ENCODE data around the gene ACTN4. TPM values are rescaled to one million over a fixed set of nuclear protein-coding genes. Genes with fewer than 3 reads are reported as not detected.
"Not testable (repeated sequence)": the region's sequence is repeated elsewhere in the genome, so short reads cannot be mapped to it uniquely, and the experiment has no call there.

Gene ACTN4
- total RNA-seq, 1 experiment from 2014 or later = 3,297 TPM

DNA sequence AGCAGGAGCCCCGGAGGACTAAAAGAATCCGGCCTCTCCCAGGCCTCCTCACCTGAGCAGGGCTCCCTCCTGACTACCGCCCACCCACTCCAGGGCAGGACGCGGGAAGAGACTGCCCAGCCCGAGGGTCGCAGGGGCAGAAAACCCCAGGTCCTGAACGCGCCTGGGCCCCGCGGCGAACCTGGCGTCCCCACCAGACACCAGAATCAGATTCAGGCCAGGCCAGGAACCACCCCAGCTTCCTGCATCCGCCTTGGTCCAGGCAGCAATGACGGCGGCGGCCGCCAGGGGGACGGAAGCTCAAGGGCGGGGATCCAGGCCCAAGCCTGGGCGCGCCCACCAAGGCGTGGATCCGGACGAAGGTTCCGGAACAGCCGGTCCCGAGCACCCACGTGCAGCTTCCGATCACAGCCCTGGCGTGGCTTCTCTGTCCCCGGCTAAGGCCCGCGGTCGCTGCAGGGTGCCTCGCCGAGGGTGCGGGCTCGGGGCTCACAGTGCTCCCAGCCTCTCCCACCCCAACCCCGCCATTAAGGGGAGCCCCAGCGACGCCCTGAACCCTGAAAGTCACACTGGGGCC, 122.3 kb downstream of the ACTN4 start:
- Histone ChIP-seq H3K36me3 (ENCODE audit: control insufficient read depth, insufficient read depth, low read length) (no peaks in the 10 kb centered on the region), H3K27me3 (ENCODE audit: control insufficient read depth, insufficient read depth, low read length) (no peaks in the 10 kb centered on the region), H3K4me3 (ENCODE audit: low read depth in 2 of 2, low read length in 2 of 2) (no peak overlapping the region), H3K27ac (ENCODE audit: low read length) (peak overlapping the region; percentile 48; the same call in 1 of the 2 replicates), H3K4me1 (ENCODE audit: control insufficient read depth, insufficient read depth, low read length) (peaks cover 4% of the 10 kb centered on the region; the same call in 1 of the 2 replicates), H3K9me3 (ENCODE audit: control insufficient read depth, insufficient read depth, low read depth, low read length) (no peaks in the 10 kb centered on the region)
- ATAC-seq = peak; percentile 62
- DNase-seq (ENCODE audit: low read depth, low spot score) = no peak
- TF ChIP-seq SIN3A (IDR thresholded peaks at IDR 0.05; ENCODE audit: borderline replicate concordance, insufficient read depth, low read depth, low read length) (no peak), TCF7L2 (IDR thresholded peaks at IDR 0.05; ENCODE audit: low read depth, low read length) (no peak), POLR2AphosphoS5 (IDR thresholded peaks at IDR 0.05; ENCODE audit: low read depth, low read length) (0 out of 2 replicates have a peak, but pooled peaks have one; percentile 29)
- TF ChIP-seq, protein P1, sequence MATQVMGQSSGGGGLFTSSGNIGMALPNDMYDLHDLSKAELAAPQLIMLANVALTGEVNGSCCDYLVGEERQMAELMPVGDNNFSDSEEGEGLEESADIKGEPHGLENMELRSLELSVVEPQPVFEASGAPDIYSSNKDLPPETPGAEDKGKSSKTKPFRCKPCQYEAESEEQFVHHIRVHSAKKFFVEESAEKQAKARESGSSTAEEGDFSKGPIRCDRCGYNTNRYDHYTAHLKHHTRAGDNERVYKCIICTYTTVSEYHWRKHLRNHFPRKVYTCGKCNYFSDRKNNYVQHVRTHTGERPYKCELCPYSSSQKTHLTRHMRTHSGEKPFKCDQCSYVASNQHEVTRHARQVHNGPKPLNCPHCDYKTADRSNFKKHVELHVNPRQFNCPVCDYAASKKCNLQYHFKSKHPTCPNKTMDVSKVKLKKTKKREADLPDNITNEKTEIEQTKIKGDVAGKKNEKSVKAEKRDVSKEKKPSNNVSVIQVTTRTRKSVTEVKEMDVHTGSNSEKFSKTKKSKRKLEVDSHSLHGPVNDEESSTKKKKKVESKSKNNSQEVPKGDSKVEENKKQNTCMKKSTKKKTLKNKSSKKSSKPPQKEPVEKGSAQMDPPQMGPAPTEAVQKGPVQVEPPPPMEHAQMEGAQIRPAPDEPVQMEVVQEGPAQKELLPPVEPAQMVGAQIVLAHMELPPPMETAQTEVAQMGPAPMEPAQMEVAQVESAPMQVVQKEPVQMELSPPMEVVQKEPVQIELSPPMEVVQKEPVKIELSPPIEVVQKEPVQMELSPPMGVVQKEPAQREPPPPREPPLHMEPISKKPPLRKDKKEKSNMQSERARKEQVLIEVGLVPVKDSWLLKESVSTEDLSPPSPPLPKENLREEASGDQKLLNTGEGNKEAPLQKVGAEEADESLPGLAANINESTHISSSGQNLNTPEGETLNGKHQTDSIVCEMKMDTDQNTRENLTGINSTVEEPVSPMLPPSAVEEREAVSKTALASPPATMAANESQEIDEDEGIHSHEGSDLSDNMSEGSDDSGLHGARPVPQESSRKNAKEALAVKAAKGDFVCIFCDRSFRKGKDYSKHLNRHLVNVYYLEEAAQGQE (IDR thresholded peaks at IDR 0.05; ENCODE audit: insufficient read depth in 1 of 2, low read depth in 2 of 2, low read length in 1 of 2) = 0 out of 4 replicates have a peak, but pooled peaks of 1 of the 2 experiments have one; percentile 45
- ChIA-PET POLR2A (no interaction called here), CTCF (interaction anchor here (0.5 to 1.5 kb wide), 17 partner anchors 8 to 309 kb away, joined by 3 to 27 read pairs (median 4); no protein-coding TSS in a partner anchor)
- in situ Hi-C loops (cut with HindIII; ENCODE audit: low pct_unique_long_range_greater_than_20kb, low sequenced_read_pairs) = loop anchor here (5.0 to 10.0 kb wide), 3 partner anchors 68 to 242 kb away; partner anchors contain the start of genes MRPS12 and SARS2
- BruUV-seq (replicated peaks) = no TSS peak
- intact Hi-C loops (cut with micrococcal nuclease; ENCODE audit: unreplicated experiment) = no loop called here

- CTCF ChIA-PET = interaction anchor here (0.5 to 1.5 kb wide), 11 partner anchors 12 to 308 kb away, joined by 3 to 27 read pairs (median 4); no protein-coding TSS in a partner anchor
- ATAC-seq = peak; percentile 3; the same call in 1 of the 2 replicates
Measured at GRCh38 chr19:38770228-38770948, 122.9 kb downstream of the ACTN4 start.

GRCh38 chr19:38770949-38771275, 123.5 kb downstream of the ACTN4 start:
- intact Hi-C loops (cut with micrococcal nuclease; ENCODE audit: unreplicated experiment); DNase-seq (ENCODE audit: low read depth, low spot score); BruUV-seq (replicated peaks): not testable (repeated sequence)

More at GRCh38 chr19:38770228-38770948, 122.9 kb downstream of the ACTN4 start:
- in situ Hi-C loops (cut with HindIII; ENCODE audit: low pct_unique_long_range_greater_than_20kb, low sequenced_read_pairs) = loop anchor here (10.0 kb wide), 1 partner anchor 164 kb away; the partner anchor contains the start of genes MRPS12 and SARS2
- H3K27ac ChIP-seq (ENCODE audit: low read length) = 0 out of 2 replicates have a peak overlapping the region, but pooled peaks have one; percentile 3
- H3K4me3 ChIP-seq (ENCODE audit: low read depth in 2 of 2, low read length in 2 of 2); DNase-seq (ENCODE audit: low read depth, low spot score); BruUV-seq (replicated peaks); POLR2A ChIA-PET; H3K4me1 ChIP-seq (ENCODE audit: control insufficient read depth, insufficient read depth, low read length); H3K27me3 ChIP-seq (ENCODE audit: control insufficient read depth, insufficient read depth, low read length); H3K9me3 ChIP-seq (ENCODE audit: control insufficient read depth, insufficient read depth, low read depth, low read length); intact Hi-C loops (cut with micrococcal nuclease; ENCODE audit: unreplicated experiment); H3K36me3 ChIP-seq (ENCODE audit: control insufficient read depth, insufficient read depth, low read length): not testable (repeated sequence)

GRCh38 chr19:38771569-38771968, 124.1 kb downstream of the ACTN4 start:
- ATAC-seq = peak; percentile 82
- H3K9me3 ChIP-seq (ENCODE audit: control insufficient read depth, insufficient read depth, low read depth, low read length); H3K4me3 ChIP-seq (ENCODE audit: low read depth in 2 of 2, low read length in 2 of 2); H3K27me3 ChIP-seq (ENCODE audit: control insufficient read depth, insufficient read depth, low read length); H3K36me3 ChIP-seq (ENCODE audit: control insufficient read depth, insufficient read depth, low read length); POLR2A ChIA-PET; BruUV-seq (replicated peaks); intact Hi-C loops (cut with micrococcal nuclease; ENCODE audit: unreplicated experiment); H3K27ac ChIP-seq (ENCODE audit: low read length); H3K4me1 ChIP-seq (ENCODE audit: control insufficient read depth, insufficient read depth, low read length); DNase-seq (ENCODE audit: low read depth, low spot score); CTCF ChIA-PET: not testable (repeated sequence)
- in situ Hi-C loops (cut with HindIII; ENCODE audit: low pct_unique_long_range_greater_than_20kb, low sequenced_read_pairs) = loop anchor here (10.0 kb wide), 1 partner anchor 163 kb away; the partner anchor contains the start of genes MRPS12 and SARS2

More at GRCh38 chr19:38770949-38771275, 123.5 kb downstream of the ACTN4 start:
- H3K27me3 ChIP-seq (ENCODE audit: control insufficient read depth, insufficient read depth, low read length); H3K36me3 ChIP-seq (ENCODE audit: control insufficient read depth, insufficient read depth, low read length); CTCF ChIA-PET; POLR2A ChIA-PET; H3K4me1 ChIP-seq (ENCODE audit: control insufficient read depth, insufficient read depth, low read length); H3K9me3 ChIP-seq (ENCODE audit: control insufficient read depth, insufficient read depth, low read depth, low read length): not testable (repeated sequence)
- peak; percentile 88 for ATAC-seq
- H3K4me3 ChIP-seq (ENCODE audit: low read depth in 2 of 2, low read length in 2 of 2) = peak overlapping the region; percentile 21 to 53
- peak overlapping the region; percentile 45; the same call in 1 of the 2 replicates for H3K27ac ChIP-seq (ENCODE audit: low read length)
- in situ Hi-C loops (cut with HindIII; ENCODE audit: low pct_unique_long_range_greater_than_20kb, low sequenced_read_pairs) = loop anchor here (10.0 kb wide), 1 partner anchor 164 kb away; the partner anchor contains the start of genes MRPS12 and SARS2

Data from Panc1 (cell line).